Measurements from ENCODE around the gene DPP6.
"Not testable (repeated sequence)": the region's sequence is repeated elsewhere in the genome, so short reads cannot be mapped to it uniquely, and the experiment has no call there.

- not testable (repeated sequence) for TF ChIP-seq CTCF (IDR thresholded peaks at IDR 0.05; ENCODE audit: poor library complexity); EZH2 (IDR thresholded peaks at IDR 0.05; ENCODE audit: borderline replicate concordance); EZH2phosphoT487 (IDR thresholded peaks at IDR 0.05; ENCODE audit: low read depth, severe bottlenecking, unreplicated experiment)
Observed at GRCh38 chr7:154113732-154114351, 61.6 kb downstream of the DPP6 start.
